ENCODE results near the gene FAM163A. TPM values are rescaled to one million over a fixed set of nuclear protein-coding genes. Genes with fewer than 3 reads are reported as not detected.

Gene FAM163A
- total RNA-seq, 2 donors from 2014 or later: 1.1 TPM; not detected in 1

GRCh38 chr1:179824265-179824664, 81.2 kb downstream of the FAM163A start:
- 91% methylated on average over 6 of the region's 6 CpGs for WGBS
- intact Hi-C loops (cut with DNase I): no loop called here
- Histone ChIP-seq H3K27me3 (replicated peaks; ENCODE audit: insufficient read depth) (no peaks in the 10 kb centered on the region), H3K9me3 (no peaks in the 10 kb centered on the region), H3K27ac (no peak overlapping the region), H3K36me3 (no peaks in the 10 kb centered on the region), H3K4me1 (replicated peaks) (no peaks in the 10 kb centered on the region), H3K4me3 (no peak overlapping the region)
- DNase-seq (ENCODE audit: low spot score): no peak
- no peak for TF ChIP-seq POLR2A (IDR thresholded peaks at IDR 0.05)

GRCh38 chr1:179825206-179825605, 82.1 kb downstream of the FAM163A start:
- intact Hi-C loops (cut with DNase I): no loop called here
- Histone ChIP-seq H3K36me3 (no peaks in the 10 kb centered on the region), H3K4me1 (replicated peaks) (no peaks in the 10 kb centered on the region), H3K27ac (no peak overlapping the region), H3K27me3 (replicated peaks; ENCODE audit: insufficient read depth) (no peaks in the 10 kb centered on the region), H3K4me3 (no peak overlapping the region), H3K9me3 (no peaks in the 10 kb centered on the region)
- TF ChIP-seq CTCF (IDR thresholded peaks at IDR 0.05): no peak
- no peak for TF ChIP-seq POLR2AphosphoS5 (IDR thresholded peaks at IDR 0.05)
- no peak for TF ChIP-seq POLR2A (IDR thresholded peaks at IDR 0.05)
- DNase-seq (ENCODE audit: low spot score): no peak
- 90% methylated on average over 8 of the region's 8 CpGs for WGBS

- DNase-seq (ENCODE audit: low spot score): no peak
- intact Hi-C loops (cut with DNase I): no loop called here
- TF ChIP-seq POLR2A (IDR thresholded peaks at IDR 0.05): no peak
- TF ChIP-seq POLR2AphosphoS5 (IDR thresholded peaks at IDR 0.05): no peak
- TF ChIP-seq CTCF (IDR thresholded peaks at IDR 0.05): no peak
- Histone ChIP-seq H3K4me1 (replicated peaks) (no peaks in the 10 kb centered on the region), H3K9me3 (no peaks in the 10 kb centered on the region), H3K27me3 (replicated peaks; ENCODE audit: insufficient read depth) (no peaks in the 10 kb centered on the region), H3K36me3 (no peaks in the 10 kb centered on the region), H3K27ac (no peak overlapping the region), H3K4me3 (no peak overlapping the region)
- WGBS: 61% methylated on average over 13 of the region's 13 CpGs
These were observed 82.8 kb downstream of the FAM163A start for GRCh38 chr1:179825798-179826460.

- Histone ChIP-seq H3K27ac (no peak overlapping the region), H3K9me3 (no peaks in the 10 kb centered on the region), H3K27me3 (replicated peaks; ENCODE audit: insufficient read depth) (no peaks in the 10 kb centered on the region), H3K36me3 (no peaks in the 10 kb centered on the region), H3K4me1 (replicated peaks) (no peaks in the 10 kb centered on the region), H3K4me3 (no peak overlapping the region)
- 81% methylated on average over 7 of the region's 7 CpGs for WGBS
- no peak for DNase-seq (ENCODE audit: low spot score)
- TF ChIP-seq CTCF (IDR thresholded peaks at IDR 0.05) (no peak), POLR2A (IDR thresholded peaks at IDR 0.05) (no peak), POLR2AphosphoS5 (IDR thresholded peaks at IDR 0.05) (no peak)
- intact Hi-C loops (cut with DNase I): no loop called here
These were observed 83.7 kb downstream of the FAM163A start for GRCh38 chr1:179826626-179827280.

GRCh38 chr1:179828554-179829110, 85.5 kb downstream of the FAM163A start:
- Histone ChIP-seq H3K4me1 (replicated peaks) (no peaks in the 10 kb centered on the region), H3K4me3 (no peak overlapping the region), H3K27ac (no peak overlapping the region), H3K36me3 (no peaks in the 10 kb centered on the region), H3K9me3 (no peaks in the 10 kb centered on the region), H3K27me3 (replicated peaks; ENCODE audit: insufficient read depth) (no peaks in the 10 kb centered on the region)
- 96% methylated on average over 8 of the region's 9 CpGs for WGBS
- TF ChIP-seq POLR2AphosphoS5 (IDR thresholded peaks at IDR 0.05): no peak
- TF ChIP-seq CTCF (IDR thresholded peaks at IDR 0.05): no peak
- no peak for TF ChIP-seq POLR2A (IDR thresholded peaks at IDR 0.05)
- no peak for DNase-seq (ENCODE audit: low spot score)
- intact Hi-C loops (cut with DNase I): no loop called here

All from prostate gland (tissue), 2 donors.